ENCODE data around the gene MAST3.

GRCh38 chr19:18057557-18057956 lies 40.0 kb upstream of the MAST3 start:
- TF ChIP-seq CTCF (conservative IDR thresholded peaks at IDR 0.05) = no peak
- TF ChIP-seq ZFX (IDR thresholded peaks at IDR 0.05) = no peak
